Astrocyte of the spinal cord (primary cell): Measurements from ENCODE around the gene FAM3B.
"Not testable (repeated sequence)": the region's sequence is repeated elsewhere in the genome, so short reads cannot be mapped to it uniquely, and the experiment has no call there.

Experiments used
- DNase-seq: peaks from one replicate; pipeline ENCODE4 v3.0.0; 2011; ENCODE audit warnings: low read depth, low spot score
- H3K4me3 ChIP-seq: 2 replicates; pipeline ENCODE4 v1.5.1; 2011; ENCODE audit warnings: low read depth, mild to moderate bottlenecking, low read length, moderate library complexity
- CTCF ChIP-seq: IDR thresholded peaks from 2 replicates; pipeline ENCODE4 v1.5.1; 2012; ENCODE audit warnings: low read depth, mild to moderate bottlenecking, low read length, inconsistent platforms
- in situ Hi-C: cut with HindIII; loops from 2 replicates; pipeline ENCODE4 v1.10.0; 2017; ENCODE audit warnings: low sequenced_read_pairs

FAM3B gene

GRCh38 chr21:41302976-41303375, 13.6 kb upstream of the FAM3B start:
- DNase-seq, result no peak
- H3K4me3 ChIP-seq, result no peak overlapping the region
- no peak for TF ChIP-seq CTCF
- in situ Hi-C loops, result no loop called here

- H3K4me3 ChIP-seq, result no peak overlapping the region
- TF ChIP-seq CTCF, result no peak
- no peak for DNase-seq
- in situ Hi-C loops, result no loop called here
Observed at GRCh38 chr21:41304068-41304720, 12.4 kb upstream of the FAM3B start.

- in situ Hi-C loops, result no loop called here
- DNase-seq, result no peak
- TF ChIP-seq CTCF, result no peak
- H3K4me3 ChIP-seq, result no peak overlapping the region
Observed at GRCh38 chr21:41307219-41307618, 9.4 kb upstream of the FAM3B start.

GRCh38 chr21:41313285-41314164, 3.1 kb upstream of the FAM3B start:
- in situ Hi-C loops, H3K4me3 ChIP-seq, DNase-seq: not testable (repeated sequence)

- no peak for TF ChIP-seq CTCF
- no peak overlapping the region for H3K4me3 ChIP-seq
- in situ Hi-C loops, result no loop called here
- DNase-seq, result no peak
Observed at GRCh38 chr21:41315726-41316125, 875 bp upstream of the FAM3B start.

- in situ Hi-C loops, result no loop called here
- DNase-seq, result no peak
- no peak for TF ChIP-seq CTCF
- no peak overlapping the region for H3K4me3 ChIP-seq
Observed at GRCh38 chr21:41317063-41317392, 427 bp downstream of the FAM3B start.

- in situ Hi-C loops, result no loop called here
- no peak overlapping the region for H3K4me3 ChIP-seq
- TF ChIP-seq CTCF, result no peak
- DNase-seq, result no peak
Observed at GRCh38 chr21:41317458-41317857, 857 bp downstream of the FAM3B start.
